ENCODE data around the gene PDE8B.

- TF ChIP-seq CTCF (IDR thresholded peaks at IDR 0.05) (no peak), POLR2A (IDR thresholded peaks at IDR 0.05) (no peak)
These were observed 214.4 kb downstream of the PDE8B start for GRCh38 chr5:77424921-77425320.

Data from right lobe of liver (tissue), 4 donors.